GM06990 (cell line): ENCODE results near the gene CLDND2.

Source experiments
- DNase-seq: peaks from one replicate; pipeline ENCODE4 v3.0.0-alpha.2; 2011; ENCODE audit not compliant: insufficient read length; ENCODE audit errors: extremely low read depth
- H3K27me3 ChIP-seq: replicated peaks from 2 replicates; pipeline ENCODE4 v1.6.0; 2011; ENCODE audit warnings: low read length; ENCODE audit not compliant: control insufficient read depth, insufficient read depth
- H3K36me3 ChIP-seq: 2 replicates; pipeline ENCODE4 v1.5.1; 2011; ENCODE audit warnings: low read length; ENCODE audit not compliant: control insufficient read depth, insufficient read depth
- H3K4me3 ChIP-seq: replicated peaks from 2 replicates; pipeline ENCODE4 v1.5.1; 2011; ENCODE audit warnings: low read depth, mild to moderate bottlenecking, control low read depth, low read length
- TF ChIP-seq, protein P1 (sequence below): IDR thresholded peaks from 2 replicates; pipeline ENCODE4 v1.5.1; 2011; ENCODE audit warnings: low read length, control low read depth, mild to moderate bottlenecking, inconsistent platforms; ENCODE audit not compliant: insufficient read depth, poor library complexity, severe bottlenecking

CLDND2 gene

DNA sequence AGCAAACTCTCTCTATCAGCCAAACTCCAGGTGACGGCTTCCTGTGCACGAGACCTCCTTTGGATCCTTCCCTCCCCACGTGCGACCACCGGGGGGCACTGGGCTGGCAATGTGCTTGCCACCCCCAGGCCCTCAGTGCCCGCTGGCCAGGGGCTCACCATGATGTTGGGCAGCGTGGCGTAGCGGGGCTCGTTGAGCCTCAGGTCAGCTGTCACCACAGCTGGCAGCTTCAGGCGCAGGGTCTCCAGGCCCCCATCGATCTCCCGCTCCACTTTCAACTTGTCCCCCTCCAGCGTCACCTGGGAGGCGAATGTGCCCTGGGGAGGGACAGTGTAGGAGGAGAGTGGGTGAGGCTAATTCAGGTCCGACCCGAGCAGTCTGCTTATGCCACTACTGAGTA lies 22.1 kb downstream of the CLDND2 start:
- no peak for DNase-seq
- peaks cover 22% of the 10 kb centered on the region for H3K36me3 ChIP-seq
- no peak overlapping the region for H3K4me3 ChIP-seq
- TF ChIP-seq, protein P1, sequence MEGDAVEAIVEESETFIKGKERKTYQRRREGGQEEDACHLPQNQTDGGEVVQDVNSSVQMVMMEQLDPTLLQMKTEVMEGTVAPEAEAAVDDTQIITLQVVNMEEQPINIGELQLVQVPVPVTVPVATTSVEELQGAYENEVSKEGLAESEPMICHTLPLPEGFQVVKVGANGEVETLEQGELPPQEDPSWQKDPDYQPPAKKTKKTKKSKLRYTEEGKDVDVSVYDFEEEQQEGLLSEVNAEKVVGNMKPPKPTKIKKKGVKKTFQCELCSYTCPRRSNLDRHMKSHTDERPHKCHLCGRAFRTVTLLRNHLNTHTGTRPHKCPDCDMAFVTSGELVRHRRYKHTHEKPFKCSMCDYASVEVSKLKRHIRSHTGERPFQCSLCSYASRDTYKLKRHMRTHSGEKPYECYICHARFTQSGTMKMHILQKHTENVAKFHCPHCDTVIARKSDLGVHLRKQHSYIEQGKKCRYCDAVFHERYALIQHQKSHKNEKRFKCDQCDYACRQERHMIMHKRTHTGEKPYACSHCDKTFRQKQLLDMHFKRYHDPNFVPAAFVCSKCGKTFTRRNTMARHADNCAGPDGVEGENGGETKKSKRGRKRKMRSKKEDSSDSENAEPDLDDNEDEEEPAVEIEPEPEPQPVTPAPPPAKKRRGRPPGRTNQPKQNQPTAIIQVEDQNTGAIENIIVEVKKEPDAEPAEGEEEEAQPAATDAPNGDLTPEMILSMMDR: no peak
- no peaks in the 10 kb centered on the region for H3K27me3 ChIP-seq

DNA sequence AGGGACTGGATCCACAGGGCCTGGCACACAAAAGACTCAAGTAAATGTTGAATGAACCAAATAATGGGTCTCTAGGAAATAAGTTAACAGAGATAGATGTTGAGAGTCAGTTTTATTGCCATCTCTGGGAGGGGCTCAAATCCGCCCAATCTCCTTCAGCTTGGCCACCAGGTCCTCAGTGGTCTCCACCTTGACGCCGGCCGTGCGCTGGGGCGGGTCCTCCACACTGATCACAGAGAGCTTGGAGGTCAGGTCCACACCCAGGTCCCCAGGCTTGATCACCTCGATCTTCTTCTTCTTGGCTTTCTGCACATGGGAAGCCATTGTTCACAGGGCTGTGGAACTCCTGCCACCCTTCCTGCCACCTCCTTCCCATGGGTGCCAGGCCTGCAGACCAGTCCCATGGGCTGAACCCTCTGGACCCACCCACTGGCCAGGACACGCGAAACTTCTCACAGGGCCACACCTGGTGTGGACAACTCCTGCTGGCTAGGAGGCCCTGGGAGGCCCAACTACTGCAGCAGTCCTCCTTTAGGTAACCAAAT lies 23.7 kb downstream of the CLDND2 start:
- no peak overlapping the region for H3K4me3 ChIP-seq
- DNase-seq: no peak
- TF ChIP-seq, protein P1: no peak
- H3K27me3 ChIP-seq: no peaks in the 10 kb centered on the region
- peaks cover 12% of the 10 kb centered on the region for H3K36me3 ChIP-seq

GRCh38 chr19:51342631-51343569 lies 25.9 kb downstream of the CLDND2 start:
- TF ChIP-seq, protein P1: no peak
- no peaks in the 10 kb centered on the region for H3K27me3 ChIP-seq
- no peak overlapping the region for H3K4me3 ChIP-seq
- peaks cover 9% of the 10 kb centered on the region for H3K36me3 ChIP-seq
- no peak for DNase-seq

DNA sequence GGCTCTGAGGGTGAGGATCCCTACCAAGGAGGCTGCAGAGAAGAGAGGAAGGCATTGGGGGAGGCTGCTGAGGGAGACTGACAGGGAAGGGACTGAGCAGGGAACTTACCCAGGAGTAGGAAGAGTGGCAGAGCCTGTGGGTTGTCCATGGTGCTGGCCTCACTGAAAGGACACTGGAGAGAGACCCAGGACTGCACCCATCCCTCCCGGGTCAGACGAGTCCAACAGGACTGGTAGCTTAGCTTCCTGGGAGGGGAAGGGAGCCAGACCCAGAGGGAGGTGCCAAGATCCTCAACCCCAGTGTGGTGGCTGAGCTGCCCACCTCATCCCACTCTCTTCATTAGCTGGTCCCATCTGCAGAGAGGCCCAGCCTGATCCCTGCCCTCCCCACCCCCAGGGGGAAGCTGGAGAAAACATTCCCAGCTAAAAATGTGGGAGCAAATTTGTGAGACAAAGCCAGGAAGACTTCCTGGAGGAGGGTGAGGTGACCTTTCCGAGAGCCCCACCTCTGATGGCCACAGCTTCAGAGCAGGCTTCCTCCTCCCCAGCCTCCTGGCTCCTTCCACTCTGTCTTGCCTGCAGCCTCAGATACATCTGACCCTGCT lies 26.7 kb downstream of the CLDND2 start, which contains the start of gene VSIG10L:
TSS of gene VSIG10L (minus strand) at position 164 of the 605 bp plus-strand sequence. CDS start at position 149, 15 bp downstream.
- TF ChIP-seq, protein P1: no peak
- Histone ChIP-seq H3K27me3 (no peaks in the 10 kb centered on the region), H3K36me3 (peaks cover 9% of the 10 kb centered on the region), H3K4me3 (no peak within 1 kb of the TSS)
- no peak for DNase-seq

- Histone ChIP-seq H3K4me3 (no peak overlapping the region), H3K27me3 (no peaks in the 10 kb centered on the region), H3K36me3 (peaks cover 3% of the 10 kb centered on the region; the same call in 1 of the 2 replicates)
- TF ChIP-seq, protein P1: no peak
- no peak for DNase-seq
Measured at GRCh38 chr19:51341066-51341465, 27.7 kb downstream of the CLDND2 start.
